Stimulated activated CD4-positive, alpha-beta T cell treated with anti-CD3 and anti-CD28 coated beads, Interleukin-4, amount 100 ng/mL, for 48 hours (primary cell): ENCODE data around the gene ATP11B.

Experiments
- DNase-seq, 2 donors: peaks; one replicate each; pipeline ENCODE4 v3.0.0-alpha.2; 2020; ENCODE audit warnings: low read depth in 2 of 2

The ATP11B gene

GRCh38 chr3:182792901-182793662, at the start of gene ATP11B:
ATP11B (plus strand) TSS chr3:182793504; CDS start chr3:182793760, 256 bp downstream.
- DNase-seq, result peak; percentile 57 to 62

- no peak for DNase-seq
These were observed 46.3 kb upstream of the ATP11B start for GRCh38 chr3:182746959-182747358.

- no peak for DNase-seq
These were observed 38.0 kb upstream of the ATP11B start for GRCh38 chr3:182755308-182755707.

- DNase-seq, result no peak
These were observed 37.6 kb upstream of the ATP11B start for GRCh38 chr3:182755712-182756111.

GRCh38 chr3:182760576-182761164, 32.6 kb upstream of the ATP11B start:
- no peak for DNase-seq

GRCh38 chr3:182763896-182764295, 29.4 kb upstream of the ATP11B start:
- DNase-seq, result no peak

- no peak for DNase-seq
These were observed 28.0 kb upstream of the ATP11B start for GRCh38 chr3:182765287-182765686.

- no peak for DNase-seq
These were observed 27.2 kb upstream of the ATP11B start for GRCh38 chr3:182766099-182766498.

GRCh38 chr3:182768413-182768812, 24.9 kb upstream of the ATP11B start:
- no peak for DNase-seq

GRCh38 chr3:182769673-182770072, 23.6 kb upstream of the ATP11B start:
- DNase-seq, result no peak

GRCh38 chr3:182782149-182782548, 11.2 kb upstream of the ATP11B start:
- no peak for DNase-seq

GRCh38 chr3:182783106-182783505, 10.2 kb upstream of the ATP11B start:
- DNase-seq, result no peak

GRCh38 chr3:182784542-182784941, 8.8 kb upstream of the ATP11B start:
- DNase-seq, result no peak

- no peak for DNase-seq
These were observed 8.2 kb upstream of the ATP11B start for GRCh38 chr3:182785142-182785541.

GRCh38 chr3:182785756-182786155, 7.5 kb upstream of the ATP11B start:
- DNase-seq, result no peak

GRCh38 chr3:182786564-182787196, 6.6 kb upstream of the ATP11B start:
- no peak for DNase-seq

GRCh38 chr3:182787302-182788036, 5.8 kb upstream of the ATP11B start:
- no peak for DNase-seq

GRCh38 chr3:182789371-182789770, 3.9 kb upstream of the ATP11B start:
- no peak for DNase-seq

- DNase-seq, result no peak
These were observed 2.7 kb upstream of the ATP11B start for GRCh38 chr3:182790612-182791011.

GRCh38 chr3:182793663-182794454, 555 bp downstream of the ATP11B start:
- DNase-seq, result peak; percentile 30 to 35
